GM19240 (cell line): Measurements from ENCODE around the gene LIN37.

Experiments
- DNase-seq: peaks from one replicate; pipeline ENCODE4 v3.0.0; 2011; ENCODE audit warnings: low spot score; ENCODE audit not compliant: insufficient read length

The LIN37 gene, protein sequence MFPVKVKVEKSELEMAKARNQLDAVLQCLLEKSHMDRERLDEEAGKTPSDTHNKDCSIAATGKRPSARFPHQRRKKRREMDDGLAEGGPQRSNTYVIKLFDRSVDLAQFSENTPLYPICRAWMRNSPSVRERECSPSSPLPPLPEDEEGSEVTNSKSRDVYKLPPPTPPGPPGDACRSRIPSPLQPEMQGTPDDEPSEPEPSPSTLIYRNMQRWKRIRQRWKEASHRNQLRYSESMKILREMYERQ

DNA sequence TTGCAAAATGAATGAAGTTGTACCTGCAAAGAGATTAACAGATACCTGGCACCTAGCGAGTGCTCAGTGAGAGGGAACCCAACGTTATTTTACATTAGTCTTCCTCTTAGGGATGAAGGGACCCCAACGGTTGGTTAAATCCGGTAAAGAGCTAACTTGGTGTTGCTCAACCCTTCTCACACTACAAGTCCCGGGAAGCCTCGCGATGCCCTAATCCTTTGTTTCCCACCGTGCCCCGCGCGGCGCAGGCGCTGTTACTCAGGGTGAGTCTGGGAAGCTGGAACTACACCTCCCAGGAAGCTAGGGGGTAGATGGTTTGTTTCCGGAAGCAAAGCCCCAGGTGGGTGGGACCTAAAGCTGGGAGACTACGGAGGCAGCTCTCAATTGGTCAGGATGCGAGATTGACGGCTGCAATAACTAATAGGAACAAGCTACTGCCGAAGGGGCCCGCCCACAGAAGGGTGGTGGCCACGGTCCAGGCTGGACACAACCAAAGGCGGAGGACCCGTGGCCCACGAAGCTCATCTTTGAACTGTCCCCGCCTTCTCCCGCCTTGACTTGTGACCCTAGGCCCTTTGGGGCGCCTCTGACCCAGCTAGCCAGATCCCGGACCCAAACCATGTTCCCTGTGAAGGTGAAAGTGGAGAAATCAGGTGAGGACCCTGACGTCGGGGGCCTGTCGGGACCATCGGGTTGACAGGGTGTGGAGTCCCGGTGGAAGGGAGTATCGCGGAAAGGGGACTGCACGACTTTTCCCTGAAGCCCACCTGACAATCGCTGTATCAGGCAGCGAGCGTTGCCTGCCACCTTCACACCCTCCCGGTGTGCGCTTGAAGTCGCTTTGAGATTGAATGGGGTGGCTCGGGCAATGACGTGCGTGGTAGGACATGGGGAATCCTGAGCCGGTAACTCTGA is at the start of gene LIN37:
LIN37 (plus strand) TSS at position 471 of the 915 bp plus-strand sequence; CDS start at position 620, 149 bp downstream.
- DNase-seq: peak; percentile 82

DNA sequence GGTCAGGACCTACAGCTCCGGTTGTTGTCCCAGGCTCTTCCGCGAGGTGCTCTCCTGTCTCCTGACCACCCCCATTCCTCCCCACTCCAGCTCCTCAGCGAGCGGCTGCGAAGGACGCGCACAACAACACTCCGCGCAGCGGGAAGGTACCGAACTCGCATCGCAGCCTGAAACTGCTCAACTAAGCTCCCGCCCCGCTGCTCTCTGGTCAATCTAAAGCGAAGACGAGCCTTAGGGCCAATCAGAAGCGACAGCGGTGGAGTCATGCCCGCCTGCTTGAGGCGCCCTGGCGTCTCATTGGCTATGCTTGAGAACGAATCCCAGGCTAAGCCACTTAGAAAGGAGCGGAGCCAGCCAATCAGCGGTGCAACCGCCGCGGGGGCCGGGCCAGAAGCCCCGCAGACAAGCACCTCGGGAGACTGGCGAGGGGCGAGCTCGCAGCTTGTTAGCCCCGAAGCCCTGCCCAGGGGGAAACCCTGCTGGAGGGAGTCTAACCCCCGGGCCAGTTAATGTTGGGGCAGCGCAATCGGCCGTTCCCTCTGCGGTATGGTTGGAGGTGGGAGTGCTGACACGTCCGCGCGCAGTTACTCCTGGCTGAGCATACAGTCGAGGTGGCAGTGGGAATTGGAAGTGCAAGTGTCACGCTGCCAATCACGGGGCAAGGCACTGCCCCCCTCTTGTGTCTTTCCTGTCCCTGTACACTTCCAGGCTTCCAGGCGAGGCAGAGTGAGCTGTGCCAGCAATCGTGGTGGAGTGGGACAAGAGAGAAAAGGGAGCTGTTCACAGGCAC is 46.0 kb upstream of the LIN37 start:
- DNase-seq: peak; percentile 72

DNA sequence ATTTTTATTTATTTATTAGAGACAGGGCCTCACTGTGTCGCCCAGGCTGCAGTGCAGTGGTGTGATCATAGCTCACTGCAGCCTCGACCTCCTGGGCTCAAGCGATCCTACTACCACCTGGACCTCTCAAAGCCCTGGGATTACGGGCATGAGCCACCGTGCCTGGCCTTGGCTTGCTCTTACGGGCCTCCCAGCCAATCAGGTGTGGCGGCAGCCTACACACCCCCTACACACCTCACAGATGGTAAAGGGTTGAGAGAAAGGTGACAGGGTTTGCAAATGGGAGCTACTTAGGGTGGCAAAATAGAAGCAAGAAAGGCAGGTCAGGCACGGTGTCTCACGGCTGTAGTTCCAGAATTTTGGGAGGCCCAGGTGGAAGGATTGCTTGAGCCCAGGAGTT is 45.0 kb upstream of the LIN37 start:
- DNase-seq: no peak

DNA sequence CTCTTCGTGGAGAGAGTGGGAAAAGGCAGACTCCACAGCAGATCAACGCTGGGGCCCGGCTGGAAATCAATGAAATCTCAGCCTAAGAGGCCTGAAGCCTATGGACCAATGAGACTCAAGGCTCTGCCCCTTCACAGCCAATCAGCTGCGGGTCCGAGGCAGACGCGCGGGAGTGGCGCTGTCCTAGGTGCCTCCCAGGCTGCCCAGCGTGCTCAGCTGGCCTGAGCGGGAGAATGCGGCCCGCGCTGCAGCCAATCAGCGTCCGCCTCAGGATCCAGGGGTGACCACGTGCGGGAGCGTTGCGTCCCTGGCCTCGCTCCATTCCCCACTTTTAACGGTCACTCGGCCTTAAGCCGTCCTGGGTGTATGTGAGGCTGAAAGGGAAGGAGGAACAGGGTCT is 44.2 kb upstream of the LIN37 start, which contains the start of gene ZBTB32:
ZBTB32 (plus strand) TSS at position 341 of the 400 bp plus-strand sequence. CDS start 10,069 bp downstream, outside the sequence.
- DNase-seq: no peak

DNA sequence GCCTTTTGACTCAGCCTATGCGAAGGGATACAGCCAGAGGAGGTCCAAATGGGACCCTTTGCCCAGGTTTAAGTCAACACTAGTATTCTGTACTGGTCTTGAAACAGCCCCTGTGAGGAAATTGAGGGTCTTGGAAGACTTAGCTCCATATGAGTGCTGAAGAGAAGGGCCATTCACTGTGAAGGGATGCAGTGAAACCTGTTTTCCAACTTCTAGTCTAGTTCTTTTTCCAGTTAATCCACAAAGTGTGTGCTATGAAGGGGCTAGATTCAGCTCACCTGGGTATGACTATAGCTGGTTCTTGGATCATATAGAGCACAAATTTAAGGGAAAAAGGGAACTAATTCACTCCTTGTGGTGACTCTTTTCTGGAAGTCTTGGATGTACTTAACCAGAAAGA is 40.0 kb upstream of the LIN37 start:
- no peak for DNase-seq

DNA sequence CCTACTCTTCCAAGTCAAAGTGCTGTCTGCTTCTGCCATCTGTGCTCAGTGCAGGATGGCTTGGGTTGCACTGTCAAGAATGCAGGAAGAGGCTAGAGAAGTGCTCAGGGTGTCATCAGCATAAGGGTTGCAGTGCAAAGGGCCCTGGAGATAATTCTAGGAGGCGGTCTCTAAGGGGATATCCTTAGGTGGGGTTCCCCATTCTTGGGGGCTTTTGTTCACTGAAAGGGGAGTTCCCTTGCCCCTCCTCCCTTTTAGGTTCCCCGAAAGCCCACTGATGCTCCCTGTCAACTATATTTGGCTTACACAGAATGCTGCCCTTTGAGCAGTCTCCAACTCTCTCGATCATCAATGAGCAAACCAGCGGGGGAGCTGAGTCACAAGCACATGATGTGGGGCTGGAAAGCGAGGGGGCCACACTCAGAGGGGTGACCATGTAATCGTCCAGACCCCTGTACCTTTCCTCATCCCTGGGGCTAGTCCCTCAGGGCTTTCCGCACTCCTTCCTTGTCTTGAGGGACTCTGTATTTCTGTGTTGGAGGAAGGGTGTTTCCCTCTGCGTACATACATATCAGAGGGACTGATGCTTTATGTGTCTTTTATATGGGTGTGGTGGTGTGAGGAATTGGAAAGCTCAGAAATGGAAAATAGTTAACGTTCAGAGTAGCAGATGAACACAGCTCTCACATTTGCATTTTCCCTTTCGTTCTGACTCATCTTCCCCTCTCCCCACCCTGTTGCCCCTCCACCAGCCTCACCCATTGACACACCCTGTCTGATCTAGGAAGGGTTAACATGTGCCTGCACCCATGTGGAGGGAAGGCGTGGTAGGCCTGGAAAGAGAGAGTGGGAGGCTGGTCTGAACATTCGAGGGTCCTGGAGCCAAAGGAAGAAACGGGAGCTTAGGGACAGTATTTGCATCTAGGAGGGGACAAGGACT is 37.3 kb upstream of the LIN37 start:
- no peak for DNase-seq

DNA sequence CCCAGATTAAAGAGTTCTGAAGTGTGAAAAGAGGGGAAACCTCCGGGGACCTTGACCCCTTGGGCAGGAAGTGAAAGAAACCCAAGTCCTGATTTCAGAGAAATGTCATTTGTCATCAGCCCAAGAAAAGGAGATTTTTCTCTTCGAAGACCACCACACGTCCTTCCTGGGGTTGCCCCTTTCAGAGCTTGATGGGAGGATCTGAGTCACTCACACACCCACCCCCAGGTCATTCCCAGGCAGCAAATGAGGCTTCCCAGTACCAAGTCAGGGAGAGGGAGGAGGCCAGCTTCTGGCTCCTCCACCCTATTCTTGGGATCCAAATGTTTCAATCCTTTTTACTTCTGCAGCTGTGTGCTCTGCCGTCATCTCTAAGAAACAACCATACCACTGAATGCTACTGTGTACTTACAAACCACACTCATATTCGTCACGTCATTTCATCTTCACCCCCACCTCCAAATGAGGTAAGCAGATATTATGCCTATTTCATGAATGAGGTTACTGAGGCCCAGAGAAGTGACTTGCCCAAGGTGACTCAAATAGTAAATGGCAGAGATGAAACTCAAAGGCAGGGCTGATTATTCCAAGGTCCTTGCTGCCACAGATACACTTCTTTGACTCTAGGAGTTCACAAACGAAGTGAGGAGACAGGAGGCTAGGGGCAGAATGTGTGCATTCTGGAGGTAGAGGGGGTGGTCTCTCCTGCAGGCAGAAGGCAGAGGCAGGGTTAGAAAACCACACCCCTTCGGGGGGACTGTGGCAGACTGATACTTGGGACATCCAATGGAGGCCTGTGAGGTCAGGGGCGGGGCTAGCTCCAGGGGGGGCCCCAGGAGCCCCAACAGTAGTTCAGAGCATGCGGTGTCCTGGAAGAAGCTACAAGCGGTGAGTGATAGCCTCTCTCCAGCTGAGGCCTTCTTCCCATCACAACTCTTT is 35.5 kb upstream of the LIN37 start:
- DNase-seq: no peak

DNA sequence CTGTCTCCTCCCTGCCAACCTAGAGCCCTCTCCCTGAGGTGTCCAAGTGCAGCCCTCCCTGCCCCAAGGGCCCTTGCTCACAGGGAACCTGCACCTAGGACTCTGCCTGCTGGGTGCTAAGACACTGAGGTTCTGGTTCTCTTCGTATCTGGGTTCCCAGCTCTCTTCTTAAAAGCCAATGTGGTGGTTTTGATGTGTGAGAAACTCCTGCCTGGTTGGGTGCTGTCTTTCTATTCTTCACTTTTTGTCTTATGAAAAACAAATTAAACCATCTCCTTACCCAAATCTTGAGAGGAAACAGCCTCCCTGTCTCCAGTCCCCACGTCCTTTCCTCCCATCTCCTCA is 34.9 kb upstream of the LIN37 start:
- DNase-seq: no peak

DNA sequence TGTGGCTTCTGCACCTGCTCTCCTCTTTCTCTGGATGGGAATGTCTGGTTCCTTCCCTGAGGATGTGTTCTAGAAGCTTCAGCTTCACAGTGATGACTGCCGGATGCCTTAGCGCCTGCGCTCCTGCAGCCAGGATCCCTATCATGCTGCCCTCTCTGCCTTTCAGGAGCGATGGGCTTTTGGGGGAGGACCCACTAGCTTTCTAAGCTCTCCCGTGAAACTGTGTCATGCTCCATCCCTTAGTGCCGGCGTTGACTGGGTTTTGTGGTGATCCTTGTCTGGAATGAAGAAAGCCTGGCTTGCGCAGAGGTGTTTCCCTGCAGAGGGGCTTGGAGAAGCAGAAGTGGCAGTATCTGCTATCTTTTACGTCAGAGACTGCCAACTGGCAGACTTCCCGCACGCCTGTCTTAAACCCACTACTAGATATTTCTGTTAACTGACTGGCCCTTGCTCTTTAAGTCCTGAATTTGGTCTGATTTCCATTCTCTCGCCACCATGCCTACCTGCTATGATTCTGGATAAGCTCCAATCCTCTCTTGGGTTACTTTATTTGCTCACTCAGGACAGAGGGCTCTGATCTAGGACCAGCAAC is 34.4 kb upstream of the LIN37 start:
- DNase-seq: no peak

DNA sequence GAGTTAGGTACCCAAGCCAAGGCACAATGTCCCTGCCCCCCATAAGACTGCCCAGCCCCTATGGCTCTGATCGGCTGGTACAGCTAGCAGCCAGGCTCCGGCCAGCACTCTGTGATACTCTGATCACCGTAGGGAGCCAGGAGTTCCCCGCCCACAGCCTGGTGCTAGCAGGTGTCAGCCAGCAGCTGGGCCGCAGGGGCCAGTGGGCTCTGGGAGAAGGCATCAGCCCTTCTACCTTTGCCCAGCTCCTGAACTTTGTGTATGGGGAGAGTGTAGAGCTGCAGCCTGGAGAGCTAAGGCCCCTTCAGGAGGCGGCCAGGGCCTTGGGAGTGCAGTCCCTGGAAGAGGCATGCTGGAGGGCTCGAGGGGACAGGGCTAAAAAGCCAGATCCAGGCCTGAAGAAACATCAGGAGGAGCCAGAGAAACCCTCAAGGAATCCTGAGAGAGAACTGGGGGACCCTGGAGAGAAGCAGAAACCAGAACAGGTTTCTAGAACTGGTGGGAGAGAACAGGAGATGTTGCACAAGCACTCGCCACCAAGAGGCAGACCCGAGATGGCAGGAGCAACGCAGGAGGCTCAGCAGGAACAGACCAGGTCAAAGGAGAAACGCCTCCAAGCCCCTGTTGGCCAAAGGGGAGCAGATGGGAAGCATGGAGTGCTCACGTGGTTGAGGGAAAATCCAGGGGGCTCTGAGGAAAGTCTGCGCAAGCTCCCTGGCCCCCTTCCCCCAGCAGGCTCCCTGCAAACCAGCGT is 33.6 kb upstream of the LIN37 start:
- no peak for DNase-seq

DNA sequence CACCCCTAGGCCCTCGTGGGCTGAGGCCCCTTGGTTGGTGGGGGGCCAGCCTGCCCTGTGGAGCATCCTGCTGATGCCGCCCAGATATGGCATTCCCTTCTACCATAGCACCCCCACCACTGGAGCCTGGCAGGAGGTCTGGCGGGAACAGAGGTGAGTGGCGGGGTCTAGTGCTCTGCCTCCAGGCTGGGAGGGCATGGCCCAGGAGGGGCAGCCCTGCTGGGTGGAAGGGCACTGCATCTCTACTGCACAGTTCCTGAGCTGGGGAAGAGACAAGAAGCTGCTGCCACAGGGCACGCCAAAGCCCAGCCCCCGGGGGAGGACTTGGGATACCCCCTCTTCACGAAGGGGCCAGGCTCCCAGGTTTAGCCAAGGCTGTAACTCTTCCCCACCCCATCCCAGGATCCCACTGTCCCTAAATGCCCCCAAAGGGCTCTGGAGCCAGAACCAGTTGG is 33.0 kb upstream of the LIN37 start:
- DNase-seq: no peak

DNA sequence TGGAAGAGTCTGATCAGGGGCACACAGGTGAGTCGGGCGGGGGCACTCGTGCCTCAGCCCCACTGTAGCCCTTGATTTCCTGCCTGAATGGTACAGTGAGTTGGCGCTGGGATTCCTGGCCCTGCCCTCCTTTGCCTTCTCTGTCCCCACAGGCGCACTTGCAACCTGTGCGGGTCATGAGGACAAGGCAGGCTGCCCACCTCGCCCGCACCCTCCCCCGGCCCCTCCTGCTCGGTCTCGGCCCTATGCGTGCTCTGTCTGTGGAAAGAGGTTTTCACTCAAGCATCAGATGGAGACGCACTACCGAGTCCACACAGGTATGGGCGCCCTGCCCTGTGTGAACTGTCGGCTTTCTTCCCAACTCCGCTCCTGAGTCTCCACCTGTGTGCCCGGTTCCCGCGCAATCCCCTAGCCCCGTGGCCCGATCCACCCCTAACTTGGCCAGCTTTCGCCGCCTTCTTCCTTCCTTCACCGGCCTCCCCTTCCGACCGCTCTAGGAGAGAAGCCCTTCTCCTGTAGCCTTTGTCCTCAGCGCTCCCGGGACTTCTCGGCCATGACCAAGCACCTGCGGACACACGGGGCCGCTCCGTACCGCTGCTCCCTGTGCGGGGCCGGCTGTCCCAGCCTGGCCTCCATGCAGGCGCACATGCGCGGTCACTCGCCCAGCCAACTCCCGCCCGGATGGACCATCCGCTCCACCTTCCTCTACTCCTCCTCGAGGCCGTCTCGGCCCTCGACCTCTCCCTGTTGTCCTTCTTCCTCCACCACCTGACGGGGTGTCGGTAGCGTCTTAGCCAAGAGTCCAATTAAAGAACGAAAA is 32.2 kb upstream of the LIN37 start:
- DNase-seq: no peak

DNA sequence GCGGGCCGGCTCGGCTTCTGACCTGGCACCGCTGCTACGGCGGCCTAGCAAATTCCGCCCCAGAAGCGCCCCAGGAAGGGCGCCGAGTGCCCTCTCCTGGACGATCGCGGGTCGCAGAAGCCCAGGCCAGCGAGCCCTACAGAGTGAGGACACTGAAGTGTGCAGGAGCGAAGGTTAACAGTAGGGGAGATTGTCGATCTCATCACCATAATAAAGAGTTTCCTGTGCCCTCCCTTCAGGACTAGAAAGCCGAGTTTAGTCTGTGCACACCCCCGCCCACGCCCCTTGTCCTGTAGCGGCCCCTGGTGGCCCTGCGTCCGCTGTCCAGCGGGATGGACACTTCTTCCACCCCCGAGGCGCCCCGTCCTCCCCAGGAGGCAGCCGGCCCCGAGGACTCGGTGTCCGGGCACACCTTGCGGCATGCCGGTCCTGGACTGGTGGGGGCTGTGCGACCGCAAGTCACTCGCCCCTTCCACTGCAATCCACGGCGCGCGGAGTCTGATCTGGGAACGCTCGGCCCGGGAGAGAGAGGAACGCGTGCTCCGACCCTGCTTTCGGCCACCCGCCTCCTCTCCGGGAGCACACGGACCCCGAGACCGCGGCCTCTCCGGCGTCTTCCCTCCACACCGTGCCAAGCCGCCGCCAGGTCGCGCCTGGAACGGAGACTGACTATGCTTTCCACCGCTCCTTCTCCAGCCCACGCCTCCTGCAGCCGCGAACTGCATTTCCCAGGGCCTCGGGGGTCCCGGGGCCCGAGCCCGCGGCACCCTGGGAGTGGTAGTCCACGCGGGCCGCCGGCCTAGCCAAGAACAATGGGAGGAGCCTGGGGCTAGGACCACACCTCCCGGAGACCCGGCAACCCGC is 31.3 kb upstream of the LIN37 start:
- DNase-seq: peak; percentile 52

DNA sequence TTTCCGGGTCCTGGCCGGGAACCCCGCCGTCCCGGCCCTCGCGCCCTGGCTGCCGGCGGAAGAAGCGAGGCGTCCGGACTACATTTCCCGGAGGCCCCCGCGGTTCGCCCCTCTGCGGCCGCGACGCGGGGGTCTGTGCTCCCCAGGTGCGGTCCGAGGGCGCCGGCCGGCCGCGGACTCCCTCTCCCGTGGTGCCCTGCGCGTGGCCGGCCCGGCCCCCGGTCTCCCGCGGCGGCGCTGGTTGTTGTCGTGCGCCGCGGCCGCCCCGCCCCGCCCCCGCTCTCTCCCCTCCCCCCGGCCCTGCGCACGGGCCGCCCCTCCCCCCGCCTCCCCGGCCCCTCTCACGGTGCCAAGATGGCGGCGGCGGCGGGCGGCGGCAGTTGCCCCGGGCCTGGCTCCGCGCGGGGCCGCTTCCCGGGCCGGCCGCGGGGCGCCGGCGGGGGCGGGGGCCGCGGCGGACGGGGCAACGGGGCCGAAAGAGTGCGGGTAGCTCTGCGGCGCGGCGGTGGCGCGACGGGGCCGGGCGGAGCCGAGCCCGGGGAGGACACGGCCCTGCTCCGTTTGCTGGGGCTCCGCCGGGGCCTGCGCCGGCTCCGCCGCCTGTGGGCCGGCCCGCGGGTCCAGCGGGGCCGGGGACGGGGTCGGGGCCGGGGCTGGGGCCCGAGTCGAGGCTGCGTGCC is 30.6 kb upstream of the LIN37 start, which contains the start of gene KMT2B:
KMT2B (plus strand) TSS at position 339 of the 680 bp plus-strand sequence; CDS start at position 355, 16 bp downstream.
- DNase-seq: peak; percentile 98

DNA sequence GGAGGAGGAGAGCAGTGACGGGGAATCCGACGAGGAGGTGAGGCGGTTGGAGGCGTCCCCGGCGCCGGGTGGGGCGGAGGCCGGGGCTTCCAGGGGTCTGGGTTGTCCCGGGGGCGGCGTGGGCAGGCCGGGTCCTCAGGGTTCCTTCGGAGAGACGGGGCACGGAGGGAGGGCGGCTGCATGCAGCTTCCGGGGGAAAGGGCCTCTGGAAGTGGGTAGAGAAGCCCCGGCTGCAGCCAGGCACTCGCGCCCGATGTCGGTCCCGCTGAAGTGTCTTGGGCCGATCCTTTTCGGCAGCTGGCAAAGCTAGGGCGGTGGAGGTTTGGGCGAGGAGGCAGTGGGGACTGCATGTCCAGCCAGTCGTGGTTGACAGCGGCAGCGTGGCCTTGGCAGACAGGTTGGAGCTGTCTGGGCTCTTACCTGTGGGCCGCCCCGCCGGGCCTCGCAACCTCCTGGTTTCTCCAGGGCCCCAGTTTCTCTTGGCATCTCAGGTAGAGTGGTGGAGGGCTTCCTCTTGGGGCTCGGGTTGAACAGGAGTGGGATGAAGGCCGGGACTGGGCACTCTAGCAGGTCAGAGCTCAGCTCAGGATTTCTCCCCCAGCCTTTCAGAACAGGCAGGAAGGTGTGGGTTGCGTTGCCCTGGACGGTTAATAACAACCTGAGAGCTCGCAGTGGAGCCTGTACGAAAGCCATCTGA is 29.9 kb upstream of the LIN37 start:
- DNase-seq: peak; percentile 60
